A549 treated with AZD2906 at 1 μM for 4 hours (cell line): ENCODE measurements around the gene FBXO38. TPM values are rescaled to one million over a fixed set of nuclear protein-coding genes. Genes with fewer than 3 reads are reported as not detected.

Experiments used
- total RNA-seq: library from RNA; stranded (reverse); fragments of 200-300 nt; extraction: Qiagen RNA extraction; gene quantifications from 5 replicates; pipeline ENCODE4 v1.2.3, GENCODE V29; 2022

The FBXO38 gene
- total RNA-seq = 14.6 to 21.6 TPM (median 16.5 TPM) in 5 replicates

GRCh38 chr5:148383564-148384379, at the start of gene FBXO38:
FBXO38 (plus strand) TSS chr5:148383958; CDS start chr5:148394777, 10,819 bp downstream.

GRCh38 chr5:148335259-148335658, 48.5 kb upstream of the FBXO38 start, which contains the start of gene SPINK9:
SPINK9 (plus strand) TSS chr5:148335559; CDS start chr5:148335614, 55 bp downstream.

Other genes with a start within 250 kb of the FBXO38 start
- not detected in 5 replicates for gene SPINK14, start 215.4 kb upstream of the FBXO38 start, total RNA-seq
- 0.28 to 0.75 TPM (median 0.36 TPM) in 5 replicates for gene SPINK6, start 180.9 kb upstream of the FBXO38 start, total RNA-seq
- not detected in 5 replicates for gene MARCOL, start 145.4 kb upstream of the FBXO38 start, total RNA-seq
- 0.24 to 0.66 TPM (median 0.38 TPM) in 5 replicates for gene SPINK13, start 115.2 kb upstream of the FBXO38 start, total RNA-seq
- gene SPINK7, start 71.5 kb upstream of the FBXO38 start, total RNA-seq = not detected in 5 replicates
- not detected in 5 replicates for gene SPINK9, start 48.4 kb upstream of the FBXO38 start, total RNA-seq